ENCODE data around the gene SBF2. TPM values are rescaled to one million over a fixed set of nuclear protein-coding genes. Genes with fewer than 3 reads are reported as not detected.

Gene SBF2
- total and polyA plus RNA-seq, 2 donors (not counting 3 experiments of a cell fraction or from before 2014, with no cell fraction given) = 15.4 to 42.4 TPM

DNA sequence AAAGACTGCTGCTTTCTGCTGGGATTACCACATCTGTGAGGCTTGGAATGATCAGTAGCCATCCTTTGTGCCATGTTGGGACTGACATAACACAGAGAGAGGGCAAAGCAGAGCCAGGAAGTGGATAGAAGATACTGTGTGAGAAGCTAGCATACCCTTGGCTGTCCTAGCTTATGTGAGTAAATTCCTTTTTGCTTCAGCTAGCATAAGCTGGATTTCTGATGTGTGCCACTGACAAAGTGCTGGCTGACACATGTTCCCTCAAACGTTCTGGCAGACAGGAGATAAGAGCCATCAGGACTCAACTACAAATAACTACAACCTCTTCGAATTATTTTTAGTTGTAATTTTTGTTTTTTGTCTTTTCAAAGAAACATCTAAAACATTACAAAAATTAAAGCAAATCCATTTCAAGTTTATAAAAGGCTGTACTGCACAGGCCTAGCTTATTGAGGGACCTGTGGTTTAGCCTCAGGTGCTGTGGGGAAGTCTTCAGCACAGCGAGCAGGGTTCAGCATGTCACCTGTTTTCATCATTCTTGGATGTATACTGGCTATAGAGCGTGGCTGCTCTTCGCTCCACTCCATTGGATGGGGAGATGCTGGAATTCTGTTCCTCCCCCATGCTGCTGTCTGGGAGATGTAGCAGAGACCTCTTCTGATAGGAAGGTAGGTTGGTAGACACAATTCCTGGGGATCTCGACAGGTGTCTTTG is 509.3 kb downstream of the SBF2 start:
- Histone ChIP-seq H3K9me3 (replicated peaks; ENCODE audit: control insufficient read depth, insufficient read depth, low read length) (no peaks in the 10 kb centered on the region), H3K27ac (ENCODE audit: insufficient read depth, low read depth, low read length) (no peak overlapping the region), H3K9ac (replicated peaks; ENCODE audit: extremely low read depth, insufficient read depth, low read length) (no peak overlapping the region), H3K4me2 (ENCODE audit: insufficient read depth, low read length) (no peak overlapping the region), H3K9me1 (replicated peaks; ENCODE audit: control insufficient read depth, extremely low read depth, insufficient read depth, low read length) (no peaks in the 10 kb centered on the region), H3K4me3 (replicated peaks in 1 of 3; ENCODE audit: insufficient read depth in 1 of 3, low read depth in 1 of 3, low read length in 3 of 3) (no peak overlapping the region), H3K4me1 (ENCODE audit: control insufficient read depth, extremely low read depth, insufficient read depth, low read length) (no peaks in the 10 kb centered on the region), H3K27me3 (ENCODE audit: control insufficient read depth in 2 of 2, insufficient read depth in 2 of 2, low read length in 2 of 2) (no peaks in the 10 kb centered on the region), H4K20me1 (replicated peaks; ENCODE audit: control insufficient read depth, extremely low read depth, insufficient read depth, low read length) (no peaks in the 10 kb centered on the region), H2AFZ (ENCODE audit: low read depth, low read length) (no peak overlapping the region), H3K36me3 (ENCODE audit: control insufficient read depth in 2 of 2, extremely low read depth in 1 of 2, insufficient read depth in 2 of 2, low read length in 2 of 2) (peaks cover 6 to 15% of the 10 kb centered on the region in 2 experiments), H3K79me2 (ENCODE audit: control insufficient read depth, insufficient read depth, low read length) (no peaks in the 10 kb centered on the region)
- intact Hi-C loops (cut with micrococcal nuclease) (no loop called here), dilution Hi-C loops (cut with MboI; ENCODE audit: extremely low pct_ligation_motif_present, low sequenced_read_pairs) (no loop called here)
- CTCF ChIA-PET = interaction anchor here (0.5 to 1.3 kb wide), 2 partner anchors 13 to 35 kb away, joined by 3 to 4 read pairs; no protein-coding TSS in a partner anchor
- POLR2A ChIA-PET = no interaction called here
- no TSS peak for BruUV-seq (replicated peaks)
- TF ChIP-seq FOS (IDR thresholded peaks at IDR 0.05; ENCODE audit: borderline replicate concordance, insufficient read depth, low read length) = no peak
- TF ChIP-seq, protein P1, sequence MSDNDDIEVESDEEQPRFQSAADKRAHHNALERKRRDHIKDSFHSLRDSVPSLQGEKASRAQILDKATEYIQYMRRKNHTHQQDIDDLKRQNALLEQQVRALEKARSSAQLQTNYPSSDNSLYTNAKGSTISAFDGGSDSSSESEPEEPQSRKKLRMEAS (IDR thresholded peaks at IDR 0.05; ENCODE audit: insufficient read depth, insufficient read length) = no peak
- no peak for TF ChIP-seq EZH2 (IDR thresholded peaks at IDR 0.05; ENCODE audit: borderline replicate concordance, low read depth, low read length, severe bottlenecking)
- TF ChIP-seq CTCF (IDR thresholded peaks at IDR 0.05; ENCODE audit: extremely low read depth in 1 of 2, insufficient read depth in 1 of 2, low read depth in 1 of 2, low read length in 2 of 2) = no peak
- no peak for TF ChIP-seq POLR2AphosphoS5 (IDR thresholded peaks at IDR 0.05; ENCODE audit: insufficient read depth, low read depth, low read length)
- TF ChIP-seq POLR2A (IDR thresholded peaks at IDR 0.05; ENCODE audit: low read depth, low read length) = no peak
- no peak for TF ChIP-seq MYC (IDR thresholded peaks at IDR 0.05; ENCODE audit: low read depth, low read length)
- no peak for DNase-seq (ENCODE audit: low read depth, low spot score)
- FAIRE-seq = no peak
